Bronchial epithelial cell (primary cell): Measurements from ENCODE around the gene TSPEAR. TPM values are rescaled to one million over a fixed set of nuclear protein-coding genes. Genes with fewer than 3 reads are reported as not detected.

Experiments
- DNase-seq: peaks from one replicate; pipeline ENCODE4 v3.0.0-alpha.2; 2010; ENCODE audit warnings: low read depth
- FAIRE-seq: peaks from 2 replicates; lab custom pipeline; 2011; peaks lifted over from hg19 to GRCh38; lab: Jason Lieb, UNC
- H3K27me3 ChIP-seq: 2 replicates; pipeline ENCODE4 v1.5.1; 2011; ENCODE audit warnings: low read length; ENCODE audit not compliant: control insufficient read depth, insufficient read depth
- H3K36me3 ChIP-seq: 2 replicates; pipeline ENCODE4 v1.5.1; 2011; ENCODE audit warnings: low read length; ENCODE audit not compliant: control insufficient read depth, insufficient read depth
- H3K4me3 ChIP-seq: 2 replicates; pipeline ENCODE4 v1.5.1; 2011; ENCODE audit warnings: mild to moderate bottlenecking, low read depth, low read length, control low read depth
- CTCF ChIP-seq: IDR thresholded peaks from 2 replicates; pipeline ENCODE4 v1.5.1; 2011; ENCODE audit warnings: mild to moderate bottlenecking, moderate library complexity, low read length, control low read depth, inconsistent platforms; ENCODE audit not compliant: insufficient read depth, severe bottlenecking
- total RNA-seq: library from RNA; depleted of rRNA; stranded (reverse); fragments of >200 nt; gene quantifications from 2 replicates; pipeline ENCODE4 v1.2.1, GENCODE V29; 2014

The TSPEAR gene
- total RNA-seq, 1 donor from 2014 or later, result not detected

GRCh38 chr21:44657635-44658540 is 53.5 kb downstream of the TSPEAR start, which contains the start of gene KRTAP12-3:
Gene KRTAP12-3 (plus strand): TSS chr21:44657932. CDS start chr21:44657980, 48 bp downstream.
- H3K4me3 ChIP-seq, result no peak within 1 kb of the TSS
- no peak for DNase-seq
- H3K27me3 ChIP-seq, result no peaks in the 10 kb centered on the region
- TF ChIP-seq CTCF, result no peak
- no peaks in the 10 kb centered on the region for H3K36me3 ChIP-seq
- FAIRE-seq, result peak; percentile 68

- FAIRE-seq, result no peak
- no peaks in the 10 kb centered on the region for H3K27me3 ChIP-seq
- TF ChIP-seq CTCF, result no peak
- no peak for DNase-seq
- H3K4me3 ChIP-seq, result no peak overlapping the region
- H3K36me3 ChIP-seq, result no peaks in the 10 kb centered on the region
These were observed 54.5 kb downstream of the TSPEAR start for GRCh38 chr21:44656868-44657267.

GRCh38 chr21:44654576-44655175 is 56.7 kb downstream of the TSPEAR start, which contains the start of gene KRTAP12-4:
Gene KRTAP12-4 (minus strand): TSS chr21:44654659. CDS start chr21:44654614, 45 bp downstream.
- peak; percentile 91 for FAIRE-seq
- no peak for TF ChIP-seq CTCF

GRCh38 chr21:44653656-44654575 is 57.5 kb downstream of the TSPEAR start:
- DNase-seq, result no peak
- TF ChIP-seq CTCF, result no peak
- Histone ChIP-seq H3K36me3 (no peaks in the 10 kb centered on the region), H3K27me3 (no peaks in the 10 kb centered on the region), H3K4me3 (no peak overlapping the region)
- FAIRE-seq, result peak; percentile 50

More at GRCh38 chr21:44654576-44655175, 56.7 kb downstream of the TSPEAR start, which contains the start of gene KRTAP12-4:
- DNase-seq, result no peak
- Histone ChIP-seq H3K4me3 (no peak within 1 kb of the TSS), H3K36me3 (no peaks in the 10 kb centered on the region), H3K27me3 (no peaks in the 10 kb centered on the region)

GRCh38 chr21:44653123-44653522 is 58.2 kb downstream of the TSPEAR start:
- Histone ChIP-seq H3K4me3 (no peak overlapping the region), H3K27me3 (no peaks in the 10 kb centered on the region), H3K36me3 (no peaks in the 10 kb centered on the region)
- DNase-seq, result no peak
- FAIRE-seq, result no peak
- no peak for TF ChIP-seq CTCF
